ENCODE results near the gene CFAP300. TPM values are rescaled to one million over a fixed set of nuclear protein-coding genes. Genes with fewer than 3 reads are reported as not detected.

CFAP300 gene
- total RNA-seq, 1 donor from 2014 or later: 2.3 TPM

DNA sequence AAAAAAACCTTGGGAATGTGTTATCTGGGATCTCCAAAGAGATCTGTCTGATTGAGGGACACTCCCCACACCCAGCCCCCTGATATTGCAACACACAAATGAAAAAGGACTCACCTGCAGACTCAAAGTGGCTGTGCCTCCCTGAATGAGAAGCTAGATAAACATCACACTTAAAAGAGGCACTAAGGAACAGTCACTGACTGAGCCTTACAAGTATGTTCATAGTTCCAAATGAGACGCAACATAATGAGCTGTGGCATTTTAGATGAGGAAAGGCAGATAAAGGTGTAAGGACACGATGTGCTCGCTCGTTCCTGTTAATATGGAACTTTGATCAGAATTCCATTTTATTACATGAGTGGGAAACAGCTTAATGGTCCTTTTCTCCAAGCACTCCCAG is 21.0 kb upstream of the CFAP300 start:
- intact Hi-C loops (cut with DNase I): no loop called here
- no peak overlapping the region for H3K4me3 ChIP-seq
- ATAC-seq (peak; percentile 93), DNase-seq (no peak)
- no peaks in the 10 kb centered on the region for H3K4me1 ChIP-seq
- H3K36me3 ChIP-seq: no peaks in the 10 kb centered on the region
- peak overlapping the region; percentile 45 for H3K27ac ChIP-seq
- H3K27me3 ChIP-seq: no peaks in the 10 kb centered on the region
- TF ChIP-seq, protein P1, sequence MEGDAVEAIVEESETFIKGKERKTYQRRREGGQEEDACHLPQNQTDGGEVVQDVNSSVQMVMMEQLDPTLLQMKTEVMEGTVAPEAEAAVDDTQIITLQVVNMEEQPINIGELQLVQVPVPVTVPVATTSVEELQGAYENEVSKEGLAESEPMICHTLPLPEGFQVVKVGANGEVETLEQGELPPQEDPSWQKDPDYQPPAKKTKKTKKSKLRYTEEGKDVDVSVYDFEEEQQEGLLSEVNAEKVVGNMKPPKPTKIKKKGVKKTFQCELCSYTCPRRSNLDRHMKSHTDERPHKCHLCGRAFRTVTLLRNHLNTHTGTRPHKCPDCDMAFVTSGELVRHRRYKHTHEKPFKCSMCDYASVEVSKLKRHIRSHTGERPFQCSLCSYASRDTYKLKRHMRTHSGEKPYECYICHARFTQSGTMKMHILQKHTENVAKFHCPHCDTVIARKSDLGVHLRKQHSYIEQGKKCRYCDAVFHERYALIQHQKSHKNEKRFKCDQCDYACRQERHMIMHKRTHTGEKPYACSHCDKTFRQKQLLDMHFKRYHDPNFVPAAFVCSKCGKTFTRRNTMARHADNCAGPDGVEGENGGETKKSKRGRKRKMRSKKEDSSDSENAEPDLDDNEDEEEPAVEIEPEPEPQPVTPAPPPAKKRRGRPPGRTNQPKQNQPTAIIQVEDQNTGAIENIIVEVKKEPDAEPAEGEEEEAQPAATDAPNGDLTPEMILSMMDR (IDR thresholded peaks at IDR 0.05): no peak
- H3K9me3 ChIP-seq: no peaks in the 10 kb centered on the region

DNA sequence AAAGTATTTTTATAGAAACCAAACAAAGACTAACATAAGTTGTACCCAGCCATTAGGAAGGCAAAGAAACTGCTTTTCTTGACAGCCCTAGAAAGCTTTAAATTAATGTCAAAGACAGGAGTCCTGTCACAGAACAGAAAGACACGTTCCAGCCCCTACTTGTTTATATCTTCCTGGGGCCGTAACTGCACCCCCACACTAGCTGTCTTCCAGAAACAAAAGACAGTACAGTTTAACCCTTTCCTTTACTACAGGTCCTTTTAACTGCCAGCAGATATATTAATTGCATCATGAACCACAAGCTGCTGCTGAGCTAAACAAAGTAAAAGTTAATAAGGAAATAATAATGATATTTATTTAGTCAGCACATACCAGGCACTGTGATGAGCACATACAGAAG is 20.3 kb upstream of the CFAP300 start:
- Histone ChIP-seq H3K4me3 (no peak overlapping the region), H3K9me3 (no peaks in the 10 kb centered on the region), H3K4me1 (no peaks in the 10 kb centered on the region), H3K27ac (peak overlapping the region; percentile 45), H3K36me3 (no peaks in the 10 kb centered on the region), H3K27me3 (no peaks in the 10 kb centered on the region)
- no peak for ATAC-seq
- TF ChIP-seq, protein P1 (IDR thresholded peaks at IDR 0.05): no peak
- intact Hi-C loops (cut with DNase I): no loop called here
- DNase-seq: no peak

DNA sequence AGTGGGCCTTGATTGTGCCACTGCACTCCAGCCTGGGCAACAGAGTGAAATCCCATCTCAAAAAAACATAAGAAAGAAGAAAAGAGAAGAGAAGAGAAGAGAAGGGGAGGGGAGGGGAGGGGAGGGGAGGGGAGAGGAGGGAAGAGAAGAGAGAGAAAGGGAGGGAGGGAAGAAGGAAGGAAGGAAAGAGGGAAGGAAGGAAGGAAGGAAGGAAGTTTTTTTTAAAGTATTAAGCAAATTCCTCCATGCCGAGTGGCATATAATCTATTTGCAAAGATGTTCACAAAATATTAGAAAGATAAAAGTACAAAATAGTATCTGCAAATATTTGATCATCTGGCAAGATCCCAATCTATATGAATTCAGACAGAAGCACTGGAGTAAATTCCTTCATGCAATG is 10.5 kb upstream of the CFAP300 start:
- ATAC-seq (no peak), DNase-seq (no peak)
- intact Hi-C loops (cut with DNase I): no loop called here
- H3K27me3 ChIP-seq: no peaks in the 10 kb centered on the region
- TF ChIP-seq, protein P1 (IDR thresholded peaks at IDR 0.05): no peak
- no peak overlapping the region for H3K27ac ChIP-seq
- H3K36me3 ChIP-seq: no peaks in the 10 kb centered on the region
- H3K4me1 ChIP-seq: no peaks in the 10 kb centered on the region
- H3K4me3 ChIP-seq: no peak overlapping the region
- H3K9me3 ChIP-seq: no peaks in the 10 kb centered on the region

DNA sequence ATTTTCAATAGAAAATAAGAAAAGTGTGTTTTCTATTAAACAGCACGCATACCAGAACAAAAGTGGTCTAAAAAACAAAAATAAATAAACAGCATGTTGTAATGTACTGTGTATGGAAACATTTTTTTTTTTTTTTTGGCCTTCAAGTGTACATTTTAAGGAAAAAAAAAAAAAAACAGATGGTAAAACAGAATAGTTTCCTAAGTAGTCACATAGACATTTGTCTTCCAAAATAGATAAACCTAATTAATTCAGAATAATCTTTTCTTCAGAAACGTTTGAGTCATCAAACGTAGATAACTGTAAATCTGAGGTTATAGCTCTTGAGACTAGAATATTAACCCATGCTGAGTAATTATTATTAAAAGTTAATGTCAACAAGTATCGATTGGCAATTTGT is 396 bp upstream of the CFAP300 start:
- TF ChIP-seq, protein P1 (IDR thresholded peaks at IDR 0.05): no peak
- intact Hi-C loops (cut with DNase I): no loop called here
- H3K27ac ChIP-seq: no peak overlapping the region
- peaks cover 11% of the 10 kb centered on the region for H3K27me3 ChIP-seq
- H3K36me3 ChIP-seq: no peaks in the 10 kb centered on the region
- ATAC-seq: no peak
- no peaks in the 10 kb centered on the region for H3K9me3 ChIP-seq
- H3K4me1 ChIP-seq: no peaks in the 10 kb centered on the region
- H3K4me3 ChIP-seq: peak overlapping the region; percentile 59
- DNase-seq: no peak

- Histone ChIP-seq H3K4me1 (no peaks in the 10 kb centered on the region), H3K36me3 (no peaks in the 10 kb centered on the region), H3K27ac (no peak overlapping the region), H3K9me3 (no peaks in the 10 kb centered on the region), H3K27me3 (peaks cover 11% of the 10 kb centered on the region), H3K4me3 (no peak overlapping the region)
- intact Hi-C loops (cut with DNase I): no loop called here
- DNase-seq (no peak), ATAC-seq (no peak)
- TF ChIP-seq, protein P1 (IDR thresholded peaks at IDR 0.05): no peak
Observed at GRCh38 chr11:102050927-102051575, 3.8 kb downstream of the CFAP300 start.

- H3K27me3 ChIP-seq: no peaks in the 10 kb centered on the region
- intact Hi-C loops (cut with DNase I): no loop called here
- TF ChIP-seq, protein P1 (IDR thresholded peaks at IDR 0.05): peak; percentile 51
- H3K4me3 ChIP-seq: no peak overlapping the region
- DNase-seq: no peak
- no peaks in the 10 kb centered on the region for H3K36me3 ChIP-seq
- peak; percentile 63 for ATAC-seq
- no peaks in the 10 kb centered on the region for H3K4me1 ChIP-seq
- no peaks in the 10 kb centered on the region for H3K9me3 ChIP-seq
- no peak overlapping the region for H3K27ac ChIP-seq
Observed at GRCh38 chr11:102061276-102061675, 14.0 kb downstream of the CFAP300 start.
